Measurements from ENCODE around the gene METTL23.

METTL23 gene

GRCh38 chr17:76701471-76701967 is 25.1 kb upstream of the METTL23 start:
- intact Hi-C loops (cut with DNase I; ENCODE audit: low total_unique reads) = no loop called here
- TF ChIP-seq, protein P1, sequence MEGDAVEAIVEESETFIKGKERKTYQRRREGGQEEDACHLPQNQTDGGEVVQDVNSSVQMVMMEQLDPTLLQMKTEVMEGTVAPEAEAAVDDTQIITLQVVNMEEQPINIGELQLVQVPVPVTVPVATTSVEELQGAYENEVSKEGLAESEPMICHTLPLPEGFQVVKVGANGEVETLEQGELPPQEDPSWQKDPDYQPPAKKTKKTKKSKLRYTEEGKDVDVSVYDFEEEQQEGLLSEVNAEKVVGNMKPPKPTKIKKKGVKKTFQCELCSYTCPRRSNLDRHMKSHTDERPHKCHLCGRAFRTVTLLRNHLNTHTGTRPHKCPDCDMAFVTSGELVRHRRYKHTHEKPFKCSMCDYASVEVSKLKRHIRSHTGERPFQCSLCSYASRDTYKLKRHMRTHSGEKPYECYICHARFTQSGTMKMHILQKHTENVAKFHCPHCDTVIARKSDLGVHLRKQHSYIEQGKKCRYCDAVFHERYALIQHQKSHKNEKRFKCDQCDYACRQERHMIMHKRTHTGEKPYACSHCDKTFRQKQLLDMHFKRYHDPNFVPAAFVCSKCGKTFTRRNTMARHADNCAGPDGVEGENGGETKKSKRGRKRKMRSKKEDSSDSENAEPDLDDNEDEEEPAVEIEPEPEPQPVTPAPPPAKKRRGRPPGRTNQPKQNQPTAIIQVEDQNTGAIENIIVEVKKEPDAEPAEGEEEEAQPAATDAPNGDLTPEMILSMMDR (IDR thresholded peaks at IDR 0.05) = no peak
- H3K27ac ChIP-seq = peak overlapping the region; percentile 85 to 89
- H3K36me3 ChIP-seq = no peaks in the 10 kb centered on the region
- H3K27me3 ChIP-seq = no peaks in the 10 kb centered on the region
- H3K4me3 ChIP-seq = peak overlapping the region; percentile 32 to 45
- DNase-seq = no peak
- no peaks in the 10 kb centered on the region for H3K9me3 ChIP-seq
- peaks cover 7 to 87% (median 57%) of the 10 kb centered on the region in 4 donors for H3K4me1 ChIP-seq

DNA sequence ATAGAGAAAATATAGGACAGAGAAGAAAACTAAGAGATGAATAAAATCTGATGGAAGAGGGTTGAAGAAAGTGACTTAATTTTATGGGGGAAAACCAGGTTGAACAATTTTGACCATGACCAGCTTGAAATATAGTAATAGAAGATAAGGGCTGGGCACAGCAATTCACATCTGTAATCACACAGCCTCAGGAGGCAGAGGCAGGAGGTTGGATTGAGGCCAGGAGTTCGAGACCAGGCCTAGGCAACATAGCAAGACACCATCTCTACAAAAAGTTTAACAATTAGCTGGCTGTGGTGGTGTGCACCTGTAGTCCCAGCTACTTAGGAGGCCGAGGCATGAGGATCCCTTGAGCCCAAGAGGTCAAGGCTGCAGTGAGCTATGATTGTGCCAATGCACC is 24.6 kb upstream of the METTL23 start:
- intact Hi-C loops (cut with DNase I; ENCODE audit: low total_unique reads) = no loop called here
- no peaks in the 10 kb centered on the region for H3K27me3 ChIP-seq
- H3K27ac ChIP-seq = peak overlapping the region; percentile 85 to 89
- TF ChIP-seq, protein P1 (IDR thresholded peaks at IDR 0.05) = no peak
- no peak for DNase-seq
- H3K36me3 ChIP-seq = no peaks in the 10 kb centered on the region
- H3K4me3 ChIP-seq = no peak overlapping the region
- H3K9me3 ChIP-seq = no peaks in the 10 kb centered on the region
- peaks cover 7 to 86% (median 56%) of the 10 kb centered on the region in 4 donors for H3K4me1 ChIP-seq

DNA sequence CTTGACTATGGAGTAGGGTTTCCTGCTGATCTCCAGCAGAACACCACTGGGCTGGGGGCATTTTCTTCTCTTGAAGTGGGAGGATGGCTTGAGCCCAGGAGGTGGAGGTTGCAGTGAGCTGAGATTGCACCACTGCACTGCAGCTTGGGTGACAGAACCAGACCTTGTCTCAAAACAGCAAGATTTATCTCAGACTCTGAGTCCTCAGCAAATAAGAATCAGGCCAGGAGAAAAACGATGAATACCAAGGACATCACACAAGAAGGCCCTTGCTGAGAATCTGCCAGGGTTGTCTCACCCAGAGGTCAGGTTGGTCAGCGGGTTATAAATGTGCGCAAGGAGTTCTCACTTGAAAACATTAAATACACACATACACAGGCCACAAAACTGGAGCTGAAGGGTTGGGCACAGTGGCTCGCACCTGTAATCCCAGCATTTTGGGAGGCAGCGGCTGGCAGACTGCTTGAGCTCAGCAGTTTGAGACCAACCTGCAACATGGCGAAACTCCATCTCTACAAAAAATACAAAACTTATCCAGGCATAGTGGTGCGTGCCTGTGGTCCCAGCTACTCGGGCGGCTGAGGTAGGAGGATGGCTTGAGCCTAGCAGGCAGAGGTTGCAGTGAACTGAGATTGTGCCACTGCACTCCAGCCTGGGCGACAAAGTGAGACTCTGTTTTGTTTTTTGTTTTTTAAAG is 23.6 kb upstream of the METTL23 start:
- Histone ChIP-seq H3K27me3 (no peaks in the 10 kb centered on the region), H3K4me3 (no peak overlapping the region), H3K27ac (peak overlapping the region; percentile 31 to 89), H3K4me1 (peaks cover 10 to 86% (median 54%) of the 10 kb centered on the region in 4 donors), H3K9me3 (no peaks in the 10 kb centered on the region), H3K36me3 (no peaks in the 10 kb centered on the region)
- intact Hi-C loops (cut with DNase I; ENCODE audit: low total_unique reads) = no loop called here
- no peak for DNase-seq
- TF ChIP-seq, protein P1 (IDR thresholded peaks at IDR 0.05) = no peak

DNA sequence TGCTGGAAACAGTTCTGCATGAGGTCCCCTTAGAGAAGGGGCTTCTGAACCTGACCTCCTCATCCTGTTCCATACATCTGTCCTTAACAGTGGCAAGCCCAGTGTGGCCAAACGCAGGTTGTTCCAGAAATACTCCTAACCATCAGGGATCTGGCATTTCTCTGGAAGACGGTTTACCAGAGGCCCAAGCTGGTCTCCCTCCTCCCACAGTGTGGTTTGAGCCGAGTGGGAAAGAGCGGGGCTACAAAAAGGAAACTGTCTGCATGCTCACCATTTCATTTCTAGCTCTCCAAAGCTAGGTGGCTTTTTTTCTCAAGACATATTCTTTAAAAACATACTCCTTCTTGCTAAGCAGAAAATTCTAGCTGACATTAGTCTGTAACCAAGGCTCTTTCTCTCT is 21.8 kb upstream of the METTL23 start:
- Histone ChIP-seq H3K36me3 (no peaks in the 10 kb centered on the region), H3K27ac (peak overlapping the region in 1 of 2 donors; percentile 32), H3K4me1 (peaks cover 11 to 77% (median 46%) of the 10 kb centered on the region in 4 donors), H3K4me3 (no peak overlapping the region), H3K27me3 (no peaks in the 10 kb centered on the region), H3K9me3 (no peaks in the 10 kb centered on the region)
- intact Hi-C loops (cut with DNase I; ENCODE audit: low total_unique reads) = no loop called here
- DNase-seq = no peak
- TF ChIP-seq, protein P1 (IDR thresholded peaks at IDR 0.05) = no peak

GRCh38 chr17:76706817-76707216 is 19.8 kb upstream of the METTL23 start:
- Histone ChIP-seq H3K4me3 (no peak overlapping the region), H3K9me3 (no peaks in the 10 kb centered on the region), H3K27me3 (no peaks in the 10 kb centered on the region), H3K27ac (peak overlapping the region; percentile 96 to 98), H3K4me1 (peaks cover 12 to 66% (median 36%) of the 10 kb centered on the region in 4 donors), H3K36me3 (no peaks in the 10 kb centered on the region)
- intact Hi-C loops (cut with DNase I; ENCODE audit: low total_unique reads) = no loop called here
- TF ChIP-seq, protein P1 (IDR thresholded peaks at IDR 0.05) = no peak
- DNase-seq = no peak
